Epidermal melanocyte (primary cell): ENCODE results near the gene F11R.
"Not testable (repeated sequence)": the region's sequence is repeated elsewhere in the genome, so short reads cannot be mapped to it uniquely, and the experiment has no call there.

Experiments used
- DNase-seq: peaks from one replicate; pipeline ENCODE4 v3.0.0; 2011; ENCODE audit warnings: low spot score; ENCODE audit not compliant: insufficient read length

The F11R gene

DNA sequence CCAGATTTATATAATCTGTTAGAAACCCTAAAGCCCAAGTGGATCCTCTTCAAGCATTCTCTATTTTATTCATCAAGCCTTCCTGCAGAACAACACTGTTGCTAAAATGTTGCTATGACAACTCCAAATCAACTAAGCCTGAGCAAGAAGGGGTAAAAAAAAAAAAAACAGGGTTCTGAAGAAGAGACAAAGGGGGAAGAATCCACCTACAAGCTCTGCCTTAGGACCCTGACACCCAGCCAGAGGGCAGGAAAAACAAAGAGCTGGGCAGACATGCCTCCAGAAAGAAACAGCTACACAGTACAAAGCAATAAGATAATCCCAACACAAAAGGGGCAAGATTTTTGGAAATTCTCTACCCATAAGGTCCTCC is 23.6 kb upstream of the F11R start:
- DNase-seq: no peak

DNA sequence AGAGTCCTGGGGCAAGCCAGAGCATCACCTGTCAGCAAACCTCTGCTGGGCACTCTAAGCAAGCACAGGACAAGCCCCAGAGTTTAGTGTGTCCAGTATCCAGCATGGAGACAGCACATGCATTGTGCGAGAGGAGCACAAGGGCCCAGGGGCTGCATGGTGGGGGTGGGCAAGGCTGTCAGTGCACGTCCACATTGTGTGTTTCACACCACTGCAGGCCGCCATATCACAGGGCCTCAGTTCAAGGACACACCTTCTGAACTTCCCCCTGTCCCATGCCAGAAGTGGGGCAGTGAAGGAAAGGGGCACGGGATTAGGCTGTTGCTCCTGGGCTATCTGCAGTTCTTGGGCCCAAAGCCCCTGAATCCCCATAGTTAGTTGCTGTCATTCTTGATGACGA is 18.6 kb upstream of the F11R start:
- DNase-seq: no peak

GRCh38 chr1:161039154-161039545 is 18.2 kb upstream of the F11R start:
- DNase-seq: no peak

- no peak for DNase-seq
These were observed 17.7 kb upstream of the F11R start, which contains the start of gene TSTD1 for GRCh38 chr1:161038523-161039153. TSS of gene TSTD1 (minus strand) at chr1:161038964. CDS start at chr1:161038889, 75 bp downstream.

GRCh38 chr1:161037661-161038522 is 16.9 kb upstream of the F11R start:
- no peak for DNase-seq

DNA sequence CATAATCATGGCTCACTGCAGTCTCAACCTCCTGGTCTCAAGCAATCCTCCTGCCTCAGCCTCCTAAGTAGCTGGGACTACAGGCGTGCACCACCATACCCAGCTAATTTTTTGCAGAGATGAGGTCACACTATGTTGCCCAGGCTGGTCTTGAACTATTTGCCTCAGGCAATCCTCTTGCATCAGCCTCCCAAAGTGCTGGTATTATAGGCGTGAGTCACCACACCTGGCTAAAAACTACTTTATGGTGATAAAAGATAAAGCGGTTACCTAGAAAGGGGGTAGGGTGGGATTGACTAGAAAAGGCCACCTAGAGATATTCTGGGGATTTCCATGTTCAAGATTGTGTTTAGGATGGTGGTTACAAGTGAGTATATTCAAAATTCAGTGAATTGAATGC is 12.8 kb upstream of the F11R start:
- DNase-seq: peak; percentile 14

DNA sequence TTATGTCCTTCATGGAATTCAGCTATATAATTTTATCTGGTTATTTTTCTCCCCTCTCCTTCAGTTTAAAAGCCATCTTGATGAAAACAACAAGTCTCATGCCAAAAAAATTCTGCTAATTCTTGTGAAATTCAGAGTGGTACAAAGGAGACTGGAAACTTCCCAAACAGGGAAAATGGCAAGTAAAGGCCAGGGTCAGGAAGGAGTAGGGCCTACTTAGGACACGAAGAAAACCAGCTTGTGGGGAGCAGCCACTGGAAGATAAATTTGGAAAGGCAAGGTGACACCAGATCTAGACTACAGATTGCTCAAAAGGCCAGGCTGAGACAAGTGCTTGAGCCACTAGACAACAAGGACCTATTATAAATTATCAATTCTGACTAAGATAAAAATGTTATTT is 11.5 kb upstream of the F11R start:
- DNase-seq: peak; percentile 17

- no peak for DNase-seq
These were observed 10.9 kb upstream of the F11R start for GRCh38 chr1:161031874-161032273.

DNA sequence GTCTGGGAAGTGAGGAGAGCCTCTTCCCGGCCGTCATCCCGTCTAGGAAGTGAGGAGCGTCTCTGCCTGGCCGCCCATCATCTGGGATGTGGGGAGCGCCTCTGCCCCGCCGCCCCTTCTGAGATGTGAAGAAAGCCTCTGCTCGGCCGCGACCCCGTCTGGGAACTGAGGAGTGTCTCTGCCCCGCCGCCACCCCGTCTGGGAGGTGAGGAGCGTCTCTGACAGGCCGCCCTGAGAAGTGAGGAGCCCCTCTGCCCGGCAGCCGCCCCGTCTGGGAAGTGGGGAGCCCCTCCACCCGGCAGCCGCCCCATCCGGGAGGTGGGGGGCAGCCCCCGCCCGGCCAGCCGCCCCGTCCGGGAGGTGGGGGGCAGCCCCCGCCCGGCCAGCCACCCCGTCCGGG is 8.5 kb upstream of the F11R start:
- DNase-seq: not testable (repeated sequence)

DNA sequence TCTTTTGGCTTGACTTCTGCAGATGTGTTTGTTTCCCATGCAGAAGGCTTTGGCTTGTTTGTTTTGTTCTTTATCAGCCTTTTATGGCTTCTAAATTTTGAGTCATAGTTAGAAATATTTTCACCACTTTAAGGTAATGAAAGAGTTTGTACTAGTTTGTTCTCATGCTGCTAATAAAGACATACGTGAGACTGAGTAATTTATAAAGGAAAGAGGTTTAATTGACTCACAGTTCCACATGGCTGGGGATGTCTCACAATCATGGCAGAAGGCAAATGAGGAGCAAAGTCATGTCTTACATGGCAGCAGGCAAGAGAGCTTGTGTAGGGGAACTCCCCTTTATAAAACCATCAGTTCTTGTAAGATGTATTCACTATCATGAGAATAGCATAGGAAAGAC is 6.0 kb upstream of the F11R start:
- DNase-seq: not testable (repeated sequence)

DNA sequence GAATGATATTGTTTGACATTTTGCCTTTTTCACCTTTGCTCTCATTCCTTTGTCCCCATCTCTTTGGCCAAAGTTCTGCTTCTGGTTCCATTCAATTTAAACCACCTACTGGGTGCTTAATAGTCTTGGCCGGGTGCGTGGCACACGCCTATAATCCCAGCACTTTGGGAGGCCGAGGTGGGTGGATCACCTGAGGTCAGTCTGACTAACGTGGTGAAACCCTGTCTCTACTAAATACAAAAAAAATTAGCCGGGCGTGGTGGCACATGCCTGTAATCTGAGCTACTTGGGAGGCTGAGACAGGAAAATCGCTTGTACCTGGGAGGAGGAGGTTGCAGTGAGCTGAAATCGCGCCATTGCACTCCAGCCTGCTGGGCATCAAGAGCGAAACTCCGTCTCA is 1.5 kb upstream of the F11R start:
- not testable (repeated sequence) for DNase-seq

DNA sequence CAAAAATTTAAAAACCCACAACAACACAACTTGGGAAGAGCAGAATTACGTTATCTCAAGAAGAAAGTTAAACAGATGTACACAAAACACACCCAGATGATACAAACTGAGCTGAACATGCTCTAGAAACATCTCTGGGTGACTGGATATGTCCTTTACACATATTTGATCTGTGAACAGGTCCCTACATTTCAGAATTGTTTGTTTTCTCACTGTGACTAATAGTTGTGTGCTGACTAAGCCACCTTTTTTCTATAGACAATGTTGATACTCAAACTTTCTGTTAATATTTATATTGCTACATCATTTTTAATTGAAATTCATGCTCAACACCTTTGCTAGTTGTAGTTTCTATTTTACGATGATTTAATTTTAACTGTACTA is 1.0 kb upstream of the F11R start:
- no peak for DNase-seq

DNA sequence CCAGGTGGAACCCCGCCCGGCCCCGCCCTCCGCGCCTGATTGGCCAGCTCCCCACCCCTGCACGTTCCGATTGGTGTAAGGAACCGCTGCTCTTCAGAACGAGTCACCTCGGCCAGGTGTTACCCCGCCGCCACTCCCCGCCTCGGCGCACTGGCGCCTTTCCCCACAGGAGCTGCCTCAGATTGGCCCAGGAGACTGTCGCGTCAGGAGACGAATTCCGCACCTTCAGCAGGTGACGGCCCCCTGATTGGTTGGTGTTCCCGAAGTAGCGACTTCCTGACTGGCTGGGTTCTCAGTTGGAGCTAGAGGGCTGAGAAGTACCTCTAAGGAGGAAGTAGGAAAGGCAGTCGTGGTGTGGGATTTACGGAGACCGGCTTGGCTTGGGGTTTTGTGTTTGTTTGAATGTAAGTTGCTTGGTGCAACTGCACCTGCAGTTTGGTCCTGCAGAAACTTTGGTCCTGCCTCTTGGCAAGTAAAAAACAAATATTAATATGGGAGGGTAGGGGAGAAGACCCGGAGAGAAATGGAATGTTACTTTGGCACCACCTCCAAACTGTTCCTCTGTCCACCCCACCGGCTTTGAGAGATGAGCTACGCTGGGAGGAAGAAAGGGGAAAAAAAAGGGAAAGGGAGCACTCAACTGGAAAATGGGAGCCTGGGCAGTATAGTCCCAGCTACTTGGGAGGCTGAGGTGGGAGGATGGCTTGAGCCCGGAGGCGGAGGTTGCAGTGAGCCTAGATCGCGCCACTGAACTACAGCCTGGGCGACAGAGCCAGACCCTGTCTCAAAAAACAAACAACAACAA is 415 bp upstream of the F11R start:
- peak; percentile 84 for DNase-seq

DNA sequence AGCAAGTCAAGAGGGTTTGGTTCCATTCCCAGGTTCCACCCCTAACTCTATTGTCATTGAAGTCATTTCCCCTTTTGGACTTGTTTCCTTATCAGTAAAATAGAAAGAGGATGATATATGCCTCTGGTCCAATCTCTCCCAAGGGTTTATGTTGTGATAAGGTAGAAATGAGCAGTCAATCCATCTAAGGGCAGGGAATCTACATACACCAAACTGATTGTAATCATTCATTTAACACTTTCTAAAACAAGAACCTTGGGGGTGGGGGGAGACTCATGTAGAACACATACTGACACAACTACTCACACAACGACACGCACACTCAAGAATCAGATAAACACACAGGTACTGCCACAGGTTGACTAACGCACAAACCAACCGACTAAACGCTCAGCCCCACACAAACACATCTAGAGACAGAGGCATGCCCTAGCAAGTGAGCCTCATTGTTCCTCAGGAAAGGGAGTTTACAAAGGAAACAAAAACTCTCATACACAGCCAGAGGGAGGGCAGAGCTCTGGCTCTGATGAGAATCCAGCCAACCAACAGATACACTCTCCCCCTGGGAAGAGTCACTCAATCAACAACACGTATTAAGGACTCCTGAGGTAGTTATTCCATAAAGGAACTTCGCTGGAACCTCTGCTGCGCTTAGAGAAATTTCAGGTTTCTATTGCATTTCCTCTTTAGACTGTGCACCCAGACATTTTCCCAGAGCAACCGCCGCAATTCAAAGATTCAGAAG is 1.0 kb downstream of the F11R start:
- no peak for DNase-seq

DNA sequence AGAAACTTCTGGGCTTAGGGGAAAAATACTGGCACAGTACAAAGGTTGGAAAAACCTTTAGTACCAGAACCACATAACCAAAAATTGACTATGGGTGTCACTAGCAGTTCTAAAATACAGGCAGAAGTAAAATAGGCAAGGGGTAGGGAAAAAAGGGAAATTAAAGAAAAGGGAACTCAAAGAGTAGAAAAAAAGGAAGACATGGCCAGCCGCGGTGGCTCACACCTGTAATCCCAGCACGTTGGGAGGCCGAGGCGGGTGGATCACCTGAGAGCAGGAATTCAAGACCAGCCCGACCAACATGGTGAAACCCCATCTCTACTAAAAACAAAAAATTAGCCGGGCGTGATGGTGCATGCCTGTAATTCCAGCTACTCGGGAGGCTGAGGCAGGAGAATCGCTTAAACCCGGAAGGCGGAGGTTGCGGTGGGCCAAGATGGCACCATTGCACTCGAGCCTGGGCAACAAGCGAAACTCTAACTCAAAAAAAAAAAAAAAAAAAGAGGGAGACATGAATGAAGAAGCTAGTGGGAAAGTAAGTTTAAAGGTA is 1.8 kb downstream of the F11R start:
- DNase-seq: not testable (repeated sequence)

DNA sequence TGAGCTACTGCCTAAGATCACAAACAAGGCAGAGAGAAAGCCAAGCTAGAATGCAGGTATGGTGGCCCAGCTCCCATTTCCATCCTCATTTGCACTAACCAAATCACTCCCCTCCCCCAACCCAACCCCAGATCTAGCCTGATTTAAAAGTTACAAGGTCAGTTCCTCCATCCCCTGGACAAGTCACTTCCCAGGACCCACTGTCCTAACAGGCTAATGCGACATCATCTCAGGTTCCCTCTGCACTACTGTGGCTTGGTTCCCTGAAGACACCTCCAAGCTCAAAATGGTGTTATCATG is 2.4 kb downstream of the F11R start:
- DNase-seq: no peak

DNA sequence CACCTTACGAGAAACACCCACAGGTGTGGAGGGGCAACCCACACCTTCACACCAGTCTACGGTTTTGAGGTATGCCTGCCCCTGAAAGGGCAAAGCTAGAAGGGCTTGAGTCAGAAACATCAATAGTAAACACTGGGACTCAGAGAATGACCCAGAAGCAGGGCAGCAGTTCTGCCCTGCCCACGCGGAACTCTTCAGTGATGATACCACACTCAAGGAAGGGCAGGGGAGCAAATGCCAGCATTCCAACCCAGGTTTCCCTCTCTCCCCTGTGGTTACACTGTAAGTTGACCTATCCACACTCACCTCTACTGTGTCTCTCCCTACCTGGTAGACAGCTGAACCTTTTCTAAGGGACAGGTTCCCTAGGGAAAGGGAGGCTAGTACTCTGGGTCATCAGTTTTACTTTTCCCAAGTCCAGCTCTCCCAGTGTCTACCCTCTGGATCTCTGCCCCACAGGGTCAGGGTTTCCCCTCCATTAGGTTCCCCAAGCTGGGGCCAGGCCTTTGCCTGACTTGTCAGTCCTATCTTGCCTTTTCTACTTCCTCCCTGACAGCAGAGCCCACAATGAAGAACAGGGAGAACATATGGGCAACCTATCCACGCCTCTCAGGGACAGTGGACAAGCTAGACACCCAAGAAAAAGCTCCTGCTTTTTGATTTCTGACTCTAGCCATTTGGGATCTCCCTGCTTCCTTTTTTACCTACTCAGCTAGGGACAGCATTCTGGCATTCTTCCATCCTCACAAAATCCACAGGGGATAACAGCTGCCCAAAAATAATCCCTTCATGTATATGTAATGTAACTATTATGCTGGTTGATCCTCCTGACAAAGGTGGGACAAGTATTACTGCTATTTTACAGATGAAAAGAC is 3.0 kb downstream of the F11R start:
- DNase-seq: no peak

DNA sequence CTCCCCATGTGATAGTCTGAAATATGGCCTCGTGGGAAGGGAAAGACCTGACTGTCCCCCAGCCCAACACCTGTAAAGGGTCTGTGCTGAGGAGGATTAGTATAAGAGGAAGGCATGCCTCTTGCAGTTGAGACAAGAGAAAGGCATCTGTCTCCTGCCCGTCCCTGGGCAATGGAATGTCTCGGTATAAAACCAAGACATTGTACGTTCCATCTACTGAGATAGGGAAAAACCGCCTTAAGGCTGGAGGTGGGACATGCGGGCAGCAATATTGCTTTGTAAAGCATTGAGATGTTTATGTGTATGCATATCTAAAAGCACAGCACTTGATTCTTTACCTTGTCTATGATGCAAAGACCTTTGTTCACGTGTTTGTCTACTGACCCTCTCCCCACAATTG is 3.8 kb downstream of the F11R start:
- DNase-seq: not testable (repeated sequence)

DNA sequence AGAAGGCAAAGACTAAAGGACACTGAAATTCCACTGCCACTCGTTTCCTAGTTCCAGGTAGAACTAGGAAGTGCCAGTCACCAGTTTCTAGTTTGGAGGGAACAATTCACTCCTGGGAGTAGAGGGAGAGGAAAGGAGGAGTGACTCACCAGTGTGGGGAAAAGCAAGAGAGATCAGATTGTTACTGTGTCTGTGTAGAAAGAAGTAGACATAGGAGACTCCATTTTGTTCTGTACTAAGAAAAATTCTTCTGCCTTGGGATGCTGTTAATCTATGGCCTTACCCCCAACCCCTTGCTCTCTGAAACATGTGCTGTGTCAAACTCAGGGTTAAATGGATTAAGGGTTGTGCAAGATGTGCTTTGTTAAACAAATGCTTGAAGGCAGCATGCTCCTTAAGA is 4.3 kb downstream of the F11R start:
- not testable (repeated sequence) for DNase-seq

- DNase-seq: no peak
These were observed 7.3 kb downstream of the F11R start for GRCh38 chr1:161013488-161014230.
